Smooth muscle cell of the umbilical artery (primary cell): ENCODE measurements around the gene CHST2. TPM values are rescaled to one million over a fixed set of nuclear protein-coding genes. Genes with fewer than 3 reads are reported as not detected.

Experiments
- total RNA-seq: library from RNA; depleted of rRNA; stranded (reverse); fragments of >200 nt; gene quantifications from 2 replicates; pipeline ENCODE4 v1.2.3, GENCODE V29; 2014

CHST2 gene, protein sequence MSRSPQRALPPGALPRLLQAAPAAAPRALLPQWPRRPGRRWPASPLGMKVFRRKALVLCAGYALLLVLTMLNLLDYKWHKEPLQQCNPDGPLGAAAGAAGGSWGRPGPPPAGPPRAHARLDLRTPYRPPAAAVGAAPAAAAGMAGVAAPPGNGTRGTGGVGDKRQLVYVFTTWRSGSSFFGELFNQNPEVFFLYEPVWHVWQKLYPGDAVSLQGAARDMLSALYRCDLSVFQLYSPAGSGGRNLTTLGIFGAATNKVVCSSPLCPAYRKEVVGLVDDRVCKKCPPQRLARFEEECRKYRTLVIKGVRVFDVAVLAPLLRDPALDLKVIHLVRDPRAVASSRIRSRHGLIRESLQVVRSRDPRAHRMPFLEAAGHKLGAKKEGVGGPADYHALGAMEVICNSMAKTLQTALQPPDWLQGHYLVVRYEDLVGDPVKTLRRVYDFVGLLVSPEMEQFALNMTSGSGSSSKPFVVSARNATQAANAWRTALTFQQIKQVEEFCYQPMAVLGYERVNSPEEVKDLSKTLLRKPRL
- 11.9 and 18.5 TPM in 2 replicates for total RNA-seq

GRCh38 chr3:143119009-143119914 lies at the start of gene CHST2:
CHST2 (plus strand) TSS chr3:143119771; CDS start chr3:143120817, 1,046 bp downstream.

Other genes starting within 250 kb of the CHST2 start
- 3.9 and 29.4 TPM in 2 replicates for gene PCOLCE2, start 230.7 kb upstream of the CHST2 start, total RNA-seq
- gene PAQR9, start 156.1 kb upstream of the CHST2 start, total RNA-seq = 0.05 TPM in 1 of 2 replicates, not detected in the other
- gene U2SURP, start 118.2 kb upstream of the CHST2 start, total RNA-seq = 45.4 and 74.8 TPM in 2 replicates